Caco-2 (cell line): Measurements from ENCODE around the gene CTF1. TPM values are rescaled to one million over a fixed set of nuclear protein-coding genes. Genes with fewer than 3 reads are reported as not detected.

Source experiments
- BruUV-seq: library from RNA; stranded (reverse); fragments of 400-500 nt; replicated peaks from 2 replicates; lab custom pipeline; 2021; lab: Mats Ljungman, UMichigan
- CTCF ChIA-PET: fragments of 300-600 bp; sonication (Branson Sonifier 250); formaldehyde crosslinking; loops from one replicate; lab custom pipeline; 2022; ENCODE audit warnings: antibody characterized with exemption; lab: Charles Lee
- POLR2A ChIA-PET: fragments of 300-600 bp; sonication (Branson Sonifier 250); formaldehyde crosslinking; loops from one replicate; lab custom pipeline; 2022; ENCODE audit warnings: antibody characterized with exemption; lab: Charles Lee
- DNase-seq, 2 experiments: peaks; one replicate each; pipeline versions ENCODE4 v3.0.0 to v3.0.0-alpha.2; 2020 to 2022
- H3K27me3 ChIP-seq: replicated peaks from 2 replicates; pipeline ENCODE4 v1.6.0; 2011; ENCODE audit warnings: low read length; ENCODE audit not compliant: control insufficient read depth, insufficient read depth
- H3K36me3 ChIP-seq: 2 replicates; pipeline ENCODE4 v1.5.1; 2011; ENCODE audit warnings: low read length; ENCODE audit not compliant: control insufficient read depth, insufficient read depth
- H3K4me1 ChIP-seq: fragments of 250-450 bp; sonication (Bioruptor Pico); 2 replicates; pipeline ENCODE4 v1.5.1; 2020; ENCODE audit warnings: mild to moderate bottlenecking
- H3K4me3 ChIP-seq: 2 replicates; pipeline ENCODE4 v1.5.1; 2011; ENCODE audit warnings: low read depth, mild to moderate bottlenecking, control low read depth, low read length
- H3K9me3 ChIP-seq: fragments of 250-450 bp; sonication (Bioruptor Pico); 2 replicates; pipeline ENCODE4 v1.5.1; 2020; ENCODE audit warnings: mild to moderate bottlenecking, moderate library complexity
- H3K27ac Mint-ChIP-seq: one replicate; pipeline ENCODE4 v1.8.0; 2022; ENCODE audit warnings: mixed read lengths; ENCODE audit not compliant: unreplicated experiment
- H3K27me3 Mint-ChIP-seq: one replicate; pipeline ENCODE4 v1.8.0; 2022; ENCODE audit warnings: mixed read lengths; ENCODE audit not compliant: insufficient read depth, unreplicated experiment
- H3K36me3 Mint-ChIP-seq: one replicate; pipeline ENCODE4 v1.8.0; 2022; ENCODE audit warnings: mild to moderate bottlenecking, mixed read lengths; ENCODE audit not compliant: insufficient read depth, unreplicated experiment
- H3K4me1 Mint-ChIP-seq: one replicate; pipeline ENCODE4 v1.8.0; 2022; ENCODE audit warnings: low read depth, mixed read lengths; ENCODE audit not compliant: unreplicated experiment
- H3K4me3 Mint-ChIP-seq: one replicate; pipeline ENCODE4 v1.8.0; 2022; ENCODE audit warnings: mild to moderate bottlenecking, moderate library complexity, mixed read lengths; ENCODE audit not compliant: unreplicated experiment
- H3K9me3 Mint-ChIP-seq: one replicate; pipeline ENCODE4 v1.8.0; 2022; ENCODE audit warnings: mixed read lengths; ENCODE audit not compliant: unreplicated experiment
- CTCF ChIP-seq, 2 experiments: fragments of 200-600 bp in 1 of 2; IDR thresholded peaks; 1 replicate in 1 of 2; 2 replicates in 1 of 2; pipeline versions ENCODE4 v1.5.1 to v1.8.0; 2011 to 2022; ENCODE audit warnings: antibody characterized with exemption in 1 of 2, control low read depth in 1 of 2, inconsistent platforms in 1 of 2, low read depth in 1 of 2, low read length in 1 of 2, mild to moderate bottlenecking in 1 of 2, moderate library complexity in 1 of 2; ENCODE audit not compliant: insufficient read depth in 1 of 2, severe bottlenecking in 1 of 2, unreplicated experiment in 1 of 2
- intact Hi-C: fragments of 100-400 bp; cut with micrococcal nuclease; formaldehyde crosslinking; loops from one replicate; pipeline ENCODE4 v1.10.0; 2022; ENCODE audit not compliant: unreplicated experiment
- total RNA-seq: library from RNA; stranded (reverse); gene quantifications from 2 replicates; pipeline ENCODE4 v1.2.3, GENCODE V29; 2022

CTF1 gene
- total RNA-seq, 1 experiment from 2014 or later = 2.4 TPM

- POLR2A ChIA-PET = interaction anchor here (0.6 kb wide), 2 partner anchors 166 to 575 kb away, joined by 3 read pairs; no protein-coding TSS in a partner anchor
- H3K36me3 Mint-ChIP-seq = peaks cover 18% of the 10 kb centered on the region
- H3K9me3 ChIP-seq = no peaks in the 10 kb centered on the region
- TF ChIP-seq CTCF (IDR thresholded peaks at IDR 0.05; ENCODE audit: insufficient read depth in 1 of 2, low read depth in 1 of 2, low read length in 1 of 2, severe bottlenecking in 1 of 2, unreplicated experiment in 1 of 2) = no peak
- no peaks in the 10 kb centered on the region for H3K9me3 Mint-ChIP-seq
- no peaks in the 10 kb centered on the region for H3K27me3 Mint-ChIP-seq
- H3K27me3 ChIP-seq = no peaks in the 10 kb centered on the region
- intact Hi-C loops = loop anchor here (10.0 kb wide), 1 partner anchor 269 kb away; the partner anchor contains the start of genes FBRS and PRR14
- no TSS peak for BruUV-seq
- peak within 1 kb of the TSS; percentile 100 for H3K27ac Mint-ChIP-seq
- no peaks in the 10 kb centered on the region for H3K4me1 Mint-ChIP-seq
- peak in 1 of 2 experiments; percentile 28 for DNase-seq
- peak within 1 kb of the TSS; percentile 74 for H3K4me3 ChIP-seq
- H3K36me3 ChIP-seq = peaks cover 1% of the 10 kb centered on the region; the same call in 1 of the 2 replicates
- H3K4me1 ChIP-seq = no peaks in the 10 kb centered on the region
- peak within 1 kb of the TSS; percentile 100 for H3K4me3 Mint-ChIP-seq
- CTCF ChIA-PET = interaction anchor here (0.7 kb wide), 1 partner anchor 109 kb away, joined by 3 read pairs; no protein-coding TSS in a partner anchor
Observed at GRCh38 chr16:30923554-30924075, 27.2 kb downstream of the CTF1 start, which contains the start of gene FBXL19. Gene FBXL19, plus strand, starts transcription at chr16:30923572. Its CDS starts 2,183 bp downstream, at chr16:30925755.

GRCh38 chr16:30924076-30924912, 27.9 kb downstream of the CTF1 start:
- BruUV-seq = no TSS peak
- H3K9me3 Mint-ChIP-seq = no peaks in the 10 kb centered on the region
- H3K27me3 Mint-ChIP-seq = no peaks in the 10 kb centered on the region
- DNase-seq = peak in 1 of 2 experiments; percentile 20
- H3K36me3 Mint-ChIP-seq = peaks cover 18% of the 10 kb centered on the region
- no peak for TF ChIP-seq CTCF (IDR thresholded peaks at IDR 0.05; ENCODE audit: insufficient read depth in 1 of 2, low read depth in 1 of 2, low read length in 1 of 2, severe bottlenecking in 1 of 2, unreplicated experiment in 1 of 2)
- ChIA-PET CTCF (interaction anchor here (0.7 kb wide), 1 partner anchor 110 kb away, joined by 3 read pairs; no protein-coding TSS in a partner anchor), POLR2A (interaction anchor here (0.6 kb wide), 2 partner anchors 165 to 575 kb away, joined by 3 read pairs; no protein-coding TSS in a partner anchor)
- H3K9me3 ChIP-seq = no peaks in the 10 kb centered on the region
- H3K27me3 ChIP-seq = no peaks in the 10 kb centered on the region
- H3K4me3 ChIP-seq = peak overlapping the region; percentile 49
- peak overlapping the region; percentile 89 for H3K4me3 Mint-ChIP-seq
- no peaks in the 10 kb centered on the region for H3K4me1 Mint-ChIP-seq
- intact Hi-C loops = loop anchor here (10.0 kb wide), 1 partner anchor 269 kb away; the partner anchor contains the start of genes FBRS and PRR14
- H3K4me1 ChIP-seq = no peaks in the 10 kb centered on the region
- H3K36me3 ChIP-seq = peaks cover 1% of the 10 kb centered on the region; the same call in 1 of the 2 replicates
- peak overlapping the region; percentile 87 for H3K27ac Mint-ChIP-seq
